ENCODE results near the gene PECR.
A peak's percentile ranks its signal among the peaks of the same experiment; 100 is the strongest.

Gene PECR

DNA sequence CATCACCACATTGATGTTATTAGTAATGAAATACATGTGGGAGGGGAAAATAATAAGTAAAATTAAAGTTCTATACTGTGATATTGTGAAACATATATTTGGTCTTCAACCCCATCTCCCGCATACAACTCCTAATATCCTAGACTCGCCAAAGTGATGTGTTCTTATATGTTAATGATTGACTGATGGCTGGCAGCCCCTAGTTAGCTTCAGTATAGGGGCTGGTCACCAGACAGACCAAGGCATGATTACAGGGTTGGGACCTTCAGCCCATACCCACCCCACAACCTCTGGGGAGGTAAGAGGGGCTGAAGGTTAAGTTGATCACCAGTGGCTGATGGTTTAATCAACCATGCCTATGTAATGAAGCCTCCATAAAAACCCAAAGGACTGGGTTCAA, 40.2 kb downstream of the PECR start:
- no peaks in the 10 kb centered on the region for H3K4me1 Mint-ChIP-seq
- H3K27me3 Mint-ChIP-seq (ENCODE audit: low read depth, poor library complexity): no peaks in the 10 kb centered on the region
- peaks cover 31% of the 10 kb centered on the region for H3K36me3 Mint-ChIP-seq (ENCODE audit: low read depth)
- no peaks in the 10 kb centered on the region for H3K9me3 Mint-ChIP-seq
- no peak for DNase-seq
- TF ChIP-seq, protein P1, sequence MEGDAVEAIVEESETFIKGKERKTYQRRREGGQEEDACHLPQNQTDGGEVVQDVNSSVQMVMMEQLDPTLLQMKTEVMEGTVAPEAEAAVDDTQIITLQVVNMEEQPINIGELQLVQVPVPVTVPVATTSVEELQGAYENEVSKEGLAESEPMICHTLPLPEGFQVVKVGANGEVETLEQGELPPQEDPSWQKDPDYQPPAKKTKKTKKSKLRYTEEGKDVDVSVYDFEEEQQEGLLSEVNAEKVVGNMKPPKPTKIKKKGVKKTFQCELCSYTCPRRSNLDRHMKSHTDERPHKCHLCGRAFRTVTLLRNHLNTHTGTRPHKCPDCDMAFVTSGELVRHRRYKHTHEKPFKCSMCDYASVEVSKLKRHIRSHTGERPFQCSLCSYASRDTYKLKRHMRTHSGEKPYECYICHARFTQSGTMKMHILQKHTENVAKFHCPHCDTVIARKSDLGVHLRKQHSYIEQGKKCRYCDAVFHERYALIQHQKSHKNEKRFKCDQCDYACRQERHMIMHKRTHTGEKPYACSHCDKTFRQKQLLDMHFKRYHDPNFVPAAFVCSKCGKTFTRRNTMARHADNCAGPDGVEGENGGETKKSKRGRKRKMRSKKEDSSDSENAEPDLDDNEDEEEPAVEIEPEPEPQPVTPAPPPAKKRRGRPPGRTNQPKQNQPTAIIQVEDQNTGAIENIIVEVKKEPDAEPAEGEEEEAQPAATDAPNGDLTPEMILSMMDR (IDR thresholded peaks at IDR 0.05): no peak
- H3K4me3 Mint-ChIP-seq: no peak overlapping the region
- no peak overlapping the region for H3K27ac Mint-ChIP-seq

DNA sequence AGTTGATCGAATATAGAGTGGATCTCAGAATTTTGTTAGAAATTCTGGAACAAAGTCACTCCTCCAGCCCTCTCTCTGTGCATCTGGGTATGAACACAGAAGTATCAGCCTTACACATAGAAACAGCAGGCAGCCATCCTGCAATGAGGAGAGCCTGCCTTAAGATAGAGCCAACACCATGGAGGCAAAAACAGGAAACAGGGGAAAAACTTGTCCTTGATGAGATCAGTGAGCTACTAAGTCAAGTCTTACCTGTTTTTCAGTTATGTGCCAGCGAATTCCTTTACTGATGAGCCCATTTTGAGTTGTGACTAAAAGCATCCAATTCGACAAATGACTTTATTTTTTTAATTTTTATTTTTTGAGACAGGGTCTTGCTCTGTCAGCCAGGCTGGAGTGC, 41.7 kb downstream of the PECR start:
- Mint-ChIP-seq H3K4me1 (no peaks in the 10 kb centered on the region), H3K9me3 (no peaks in the 10 kb centered on the region), H3K36me3 (ENCODE audit: low read depth) (peaks cover 31% of the 10 kb centered on the region), H3K27ac (peak overlapping the region; percentile 87), H3K27me3 (ENCODE audit: low read depth, poor library complexity) (no peaks in the 10 kb centered on the region), H3K4me3 (no peak overlapping the region)
- DNase-seq: no peak
- TF ChIP-seq, protein P1 (IDR thresholded peaks at IDR 0.05): no peak

DNA sequence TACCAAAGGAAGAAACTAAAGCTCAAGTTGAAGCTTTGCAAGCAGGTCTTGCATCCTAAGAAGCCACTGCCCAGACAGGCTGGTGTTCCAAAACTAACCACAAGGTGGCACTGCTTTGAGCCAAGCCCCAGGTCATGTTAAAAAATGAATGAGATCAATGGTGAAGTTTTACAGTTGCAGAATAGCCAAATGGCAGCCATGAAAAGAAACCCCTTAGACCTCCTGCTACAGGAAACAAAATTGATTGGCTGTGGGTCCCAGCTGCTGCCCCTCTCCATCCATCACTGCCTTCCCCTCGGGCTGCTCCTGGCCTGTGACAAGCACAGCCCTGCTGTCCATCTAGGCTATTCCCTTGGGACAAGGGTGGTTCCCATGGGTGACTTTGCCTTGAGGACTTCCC, 47.5 kb downstream of the PECR start:
- TF ChIP-seq, protein P1 (IDR thresholded peaks at IDR 0.05): peak; percentile 94
- Mint-ChIP-seq H3K27ac (no peak overlapping the region), H3K27me3 (ENCODE audit: low read depth, poor library complexity) (no peaks in the 10 kb centered on the region)

DNA sequence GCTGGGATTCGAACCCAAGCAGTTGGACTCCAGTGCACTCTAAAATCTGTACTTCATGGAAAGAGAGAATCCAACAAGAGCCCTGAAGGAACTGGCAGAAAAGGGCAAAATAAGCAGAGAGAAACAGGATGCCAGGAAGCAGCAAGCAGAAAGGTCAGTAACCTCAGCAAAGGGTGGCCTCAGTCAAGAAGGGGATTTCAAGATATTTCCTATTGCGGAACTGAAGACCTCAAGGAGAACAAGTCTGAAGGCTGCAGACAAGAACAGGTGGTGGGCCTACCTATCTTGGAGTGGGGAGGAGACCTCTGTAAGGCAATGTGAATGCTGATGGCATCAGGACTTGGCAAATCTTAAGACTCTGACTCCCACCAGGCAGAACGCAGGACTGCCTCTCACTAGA, 48.2 kb downstream of the PECR start:
- no peaks in the 10 kb centered on the region for H3K9me3 Mint-ChIP-seq
- H3K4me1 Mint-ChIP-seq: peaks cover 19% of the 10 kb centered on the region
- peaks cover 43% of the 10 kb centered on the region for H3K36me3 Mint-ChIP-seq (ENCODE audit: low read depth)
- TF ChIP-seq, protein P1 (IDR thresholded peaks at IDR 0.05): no peak
- H3K27me3 Mint-ChIP-seq (ENCODE audit: low read depth, poor library complexity): no peaks in the 10 kb centered on the region
- H3K4me3 Mint-ChIP-seq: no peak overlapping the region
- DNase-seq: no peak
- no peak overlapping the region for H3K27ac Mint-ChIP-seq

More for the DNA sequence above, 47.5 kb downstream of the PECR start:
- Mint-ChIP-seq H3K36me3 (ENCODE audit: low read depth) (peaks cover 36% of the 10 kb centered on the region), H3K4me3 (no peak overlapping the region), H3K4me1 (peaks cover 19% of the 10 kb centered on the region), H3K9me3 (no peaks in the 10 kb centered on the region)
- DNase-seq: peak; percentile 85

DNA sequence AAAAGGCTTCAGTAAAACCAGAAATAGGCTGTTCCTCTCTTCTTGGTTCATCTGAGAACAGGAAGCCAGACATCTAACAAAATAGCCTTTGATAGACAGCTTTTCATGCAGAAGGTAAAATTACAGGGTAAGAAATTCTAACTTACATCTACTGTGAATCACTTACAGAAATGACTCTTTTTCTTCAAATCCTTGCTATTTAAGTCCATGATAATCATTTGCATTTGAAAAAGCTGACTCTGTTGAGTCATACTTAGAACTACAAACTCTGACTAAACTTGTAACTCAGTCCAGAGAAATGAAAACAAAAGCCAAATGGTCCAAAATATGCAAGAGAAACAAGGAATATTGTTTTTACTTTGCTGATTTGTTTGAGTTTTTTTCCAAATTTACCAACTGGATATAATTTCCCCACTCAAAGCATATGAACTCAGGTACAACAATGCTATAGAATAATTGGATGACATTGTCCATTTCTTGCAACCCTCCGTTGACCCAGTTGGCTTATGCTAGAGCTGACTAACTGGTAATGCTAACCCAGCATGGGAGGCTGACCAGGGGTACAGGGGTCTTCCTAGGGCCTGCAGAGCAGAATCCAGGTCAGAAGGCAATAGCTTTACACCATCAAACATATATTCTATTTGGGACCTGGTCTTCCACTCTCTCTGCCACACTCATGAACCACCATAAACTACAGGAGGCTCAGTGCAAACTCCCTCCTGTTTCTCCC, 49.5 kb downstream of the PECR start:
- Mint-ChIP-seq H3K27me3 (ENCODE audit: low read depth, poor library complexity) (no peaks in the 10 kb centered on the region), H3K4me3 (no peak overlapping the region), H3K36me3 (ENCODE audit: low read depth) (peaks cover 39% of the 10 kb centered on the region), H3K27ac (no peak overlapping the region), H3K9me3 (no peaks in the 10 kb centered on the region), H3K4me1 (peaks cover 19% of the 10 kb centered on the region)
- TF ChIP-seq, protein P1 (IDR thresholded peaks at IDR 0.05): no peak
- DNase-seq: no peak

DNA sequence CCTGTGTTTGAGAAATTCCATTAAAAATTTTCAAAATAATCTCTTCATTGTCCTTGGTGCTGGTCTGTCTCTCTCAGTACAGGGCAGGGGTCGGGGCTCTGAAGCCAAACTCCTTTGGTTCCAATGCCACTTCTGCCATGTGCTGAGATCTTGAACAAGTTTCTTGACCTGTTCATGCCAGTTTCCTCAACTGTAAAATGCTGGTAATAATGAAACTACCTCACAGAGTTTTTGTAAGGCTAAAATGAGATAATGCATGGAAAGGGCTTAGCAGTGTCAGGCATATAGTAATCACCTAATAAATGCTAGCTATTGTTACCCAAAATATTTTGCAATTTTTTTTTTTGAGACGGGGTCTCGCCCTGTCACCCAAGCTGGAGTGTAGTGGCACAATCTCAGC, 51.4 kb downstream of the PECR start:
- no peak overlapping the region for H3K4me3 Mint-ChIP-seq
- TF ChIP-seq, protein P1 (IDR thresholded peaks at IDR 0.05): no peak
- H3K27me3 Mint-ChIP-seq (ENCODE audit: low read depth, poor library complexity): no peaks in the 10 kb centered on the region
- H3K4me1 Mint-ChIP-seq: peaks cover 19% of the 10 kb centered on the region
- H3K9me3 Mint-ChIP-seq: no peaks in the 10 kb centered on the region
- H3K36me3 Mint-ChIP-seq (ENCODE audit: low read depth): peaks cover 39% of the 10 kb centered on the region
- H3K27ac Mint-ChIP-seq: no peak overlapping the region
- no peak for DNase-seq
